T-helper 22 cell (primary cell): Measurements from ENCODE around the gene CEP295NL.
A peak's percentile ranks its signal among the peaks of the same experiment; 100 is the strongest.

ENCODE experiments used
- DNase-seq: peaks from one replicate; pipeline ENCODE4 v3.0.0-alpha.2; 2020; ENCODE audit warnings: low read depth

CEP295NL gene

GRCh38 chr17:78864117-78864516 lies 38.9 kb downstream of the CEP295NL start:
- no peak for DNase-seq

DNA sequence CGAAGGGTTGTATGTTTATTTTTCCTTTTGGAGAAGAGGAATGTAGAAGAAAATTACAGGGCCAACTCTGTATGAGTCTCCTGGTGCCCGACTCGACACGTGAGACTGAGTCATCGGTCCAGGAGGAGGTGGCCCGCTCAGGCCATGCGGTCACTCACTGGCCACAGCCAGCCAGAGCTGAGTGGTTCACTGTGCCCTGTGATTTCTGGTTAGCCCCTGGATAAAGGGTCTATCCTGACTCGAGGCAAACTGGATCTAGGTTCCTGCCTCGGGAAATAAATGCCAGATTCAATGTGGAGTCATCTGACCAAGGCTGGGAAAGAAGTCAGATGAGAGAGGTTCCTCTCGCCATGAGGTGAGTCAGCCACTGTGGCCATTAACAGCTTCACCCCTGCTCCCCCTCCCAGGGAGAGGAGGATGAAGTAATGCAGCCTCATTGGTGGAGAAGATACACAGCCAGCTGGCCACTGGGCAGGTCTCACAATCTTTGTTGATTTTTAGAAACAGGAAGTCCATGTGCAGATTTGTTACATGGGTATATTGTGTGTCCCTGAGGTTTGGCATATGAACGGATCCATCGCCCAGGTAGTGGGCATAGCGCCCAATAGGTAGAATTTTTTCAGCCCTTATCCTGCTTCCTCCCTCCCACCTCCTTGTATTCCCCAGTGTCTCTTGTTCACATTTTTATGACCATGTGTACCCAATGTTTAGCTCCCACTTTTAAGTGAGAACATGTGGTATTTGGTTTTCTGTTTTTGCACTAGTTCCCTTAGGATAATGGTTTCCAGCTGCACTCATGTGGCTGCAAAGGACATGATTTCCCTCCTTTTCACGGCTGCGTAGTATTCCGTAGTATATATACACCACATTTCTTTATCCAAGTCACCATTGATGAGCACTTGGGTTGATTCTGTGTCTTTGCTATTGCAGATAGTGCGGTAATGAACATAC lies 40.7 kb downstream of the CEP295NL start:
- no peak for DNase-seq

GRCh38 chr17:78861229-78861628 lies 41.8 kb downstream of the CEP295NL start:
- DNase-seq = no peak

GRCh38 chr17:78859051-78859450 lies 44.0 kb downstream of the CEP295NL start:
- no peak for DNase-seq

DNA sequence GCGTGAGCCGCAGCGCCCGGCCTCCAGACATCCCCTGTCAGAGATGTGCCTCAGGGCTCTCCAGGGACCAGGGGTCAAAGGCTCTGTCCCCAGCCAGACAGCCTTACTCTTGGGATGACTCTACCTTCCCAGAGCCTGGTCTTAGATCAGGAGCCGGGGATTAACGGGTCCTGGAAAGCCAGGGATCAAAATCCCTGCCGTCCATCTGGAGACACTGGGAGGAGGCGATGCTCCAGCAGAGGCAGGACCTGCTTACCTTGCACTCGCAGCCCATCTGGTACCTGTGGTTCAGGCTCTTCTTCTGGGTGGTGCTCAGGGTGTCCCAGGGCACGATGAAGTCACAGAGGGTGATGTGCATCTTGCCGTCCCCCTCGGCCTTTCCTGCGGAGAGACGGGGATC lies 45.7 kb downstream of the CEP295NL start:
- DNase-seq = no peak

GRCh38 chr17:78855561-78856165 lies 47.3 kb downstream of the CEP295NL start:
- DNase-seq = no peak

DNA sequence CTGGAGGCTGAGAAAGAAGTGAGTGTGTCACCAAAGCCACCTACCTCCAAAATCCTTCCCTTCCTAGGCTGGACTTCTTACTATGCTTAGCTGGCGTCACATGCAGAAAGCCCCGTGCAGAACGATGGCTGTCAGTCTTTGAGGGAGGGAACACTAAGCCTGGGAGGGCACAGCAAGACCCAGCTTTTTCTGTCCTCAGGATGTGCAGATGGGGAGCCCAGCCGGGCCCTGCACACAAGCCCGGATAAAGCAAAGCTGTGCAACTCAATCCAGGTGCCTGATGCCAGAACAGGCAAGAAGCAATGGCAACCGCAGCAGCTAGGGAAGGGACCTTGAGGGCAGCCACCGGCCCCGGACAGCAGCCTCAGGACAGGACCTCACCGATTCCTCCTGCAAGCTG lies 48.5 kb downstream of the CEP295NL start:
- DNase-seq = no peak

- DNase-seq = no peak
Measured at GRCh38 chr17:78853926-78854394, 49.0 kb downstream of the CEP295NL start.

DNA sequence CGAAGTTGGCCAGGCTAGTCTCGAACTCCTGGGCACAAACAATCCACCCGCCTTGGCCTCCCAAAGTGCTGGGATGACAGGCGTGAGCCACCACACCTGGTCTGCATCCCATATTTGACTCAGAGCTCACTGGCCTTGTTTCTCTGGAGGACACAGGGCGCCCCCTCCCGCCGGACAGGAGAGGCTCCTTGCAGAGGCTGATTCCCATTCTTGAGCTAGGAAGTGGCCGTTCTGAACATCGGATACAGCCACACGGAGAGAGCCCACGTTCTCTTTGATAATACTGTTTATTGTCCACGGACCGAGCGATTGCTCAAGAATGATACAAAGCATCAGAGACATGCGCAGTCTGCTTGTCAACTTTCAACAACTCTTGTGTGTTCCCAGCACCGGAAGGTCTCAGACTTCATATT lies 50.3 kb downstream of the CEP295NL start:
- DNase-seq = no peak

DNA sequence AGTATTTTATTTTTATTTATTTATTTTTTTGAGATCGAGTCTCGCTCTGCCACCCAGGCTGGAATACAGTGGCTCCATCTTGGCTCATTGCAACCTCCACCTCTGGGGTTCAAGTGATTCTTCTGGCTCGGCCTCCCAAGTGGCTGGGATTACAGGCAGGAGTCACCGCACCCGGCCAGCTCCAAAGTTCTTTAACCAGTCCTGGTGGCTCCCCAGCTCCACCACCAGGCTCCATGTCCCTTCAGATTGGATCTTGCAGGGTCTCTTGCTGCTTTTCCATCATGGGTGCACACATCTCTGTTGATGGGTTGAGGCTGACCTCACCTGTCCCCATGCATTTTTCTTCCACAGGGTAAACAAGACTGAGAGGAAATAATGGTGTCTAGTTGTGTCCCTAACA lies 54.0 kb downstream of the CEP295NL start:
- DNase-seq = no peak

DNA sequence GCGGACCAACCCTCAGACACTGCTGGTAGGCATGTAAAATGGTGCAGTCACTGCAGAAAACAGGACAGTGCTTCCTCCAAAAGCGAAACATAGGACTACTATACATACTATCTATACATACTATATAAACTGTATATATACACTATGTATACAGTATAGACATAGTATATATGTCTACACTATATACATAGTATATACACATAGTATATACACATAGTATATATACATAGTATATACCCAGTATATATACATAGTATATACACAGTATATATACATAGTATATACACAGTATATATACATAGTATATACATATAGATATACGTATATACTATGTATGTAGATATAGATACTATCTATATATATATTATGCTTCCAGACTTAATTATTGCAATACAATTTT lies 55.9 kb downstream of the CEP295NL start:
- DNase-seq = no peak

DNA sequence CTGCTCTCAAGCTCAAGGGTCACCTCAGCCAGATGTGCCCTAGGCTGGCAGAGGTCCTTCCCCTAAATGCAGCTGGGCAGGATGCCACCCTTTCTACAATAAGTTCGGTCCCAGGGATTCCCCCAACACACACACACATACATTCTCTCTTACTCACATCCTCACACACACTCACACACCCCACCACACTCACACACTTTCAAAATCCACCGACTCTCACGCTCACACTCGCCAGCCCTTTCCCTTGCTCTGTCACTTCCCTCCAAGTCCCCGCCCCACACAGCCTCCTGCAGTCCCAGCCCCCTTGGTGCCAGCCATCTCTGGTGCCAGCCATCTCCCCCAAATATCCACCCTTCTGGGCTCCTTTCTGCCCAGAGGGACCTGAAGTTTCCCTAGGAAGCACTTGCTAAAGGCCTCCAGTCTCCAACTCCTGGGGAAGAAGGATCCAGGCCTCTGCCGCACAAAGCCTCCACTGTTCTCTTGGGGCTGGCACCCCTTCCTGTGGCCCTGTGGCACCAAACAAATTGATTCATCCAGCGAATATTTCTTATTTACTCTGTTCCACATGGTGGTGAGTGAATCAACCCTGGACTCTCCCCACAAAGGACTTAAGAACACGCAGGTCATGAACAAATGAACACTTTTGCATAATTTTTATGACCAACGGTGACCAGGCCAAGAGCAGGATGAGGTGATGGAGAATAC lies 58.5 kb downstream of the CEP295NL start:
- DNase-seq = no peak

DNA sequence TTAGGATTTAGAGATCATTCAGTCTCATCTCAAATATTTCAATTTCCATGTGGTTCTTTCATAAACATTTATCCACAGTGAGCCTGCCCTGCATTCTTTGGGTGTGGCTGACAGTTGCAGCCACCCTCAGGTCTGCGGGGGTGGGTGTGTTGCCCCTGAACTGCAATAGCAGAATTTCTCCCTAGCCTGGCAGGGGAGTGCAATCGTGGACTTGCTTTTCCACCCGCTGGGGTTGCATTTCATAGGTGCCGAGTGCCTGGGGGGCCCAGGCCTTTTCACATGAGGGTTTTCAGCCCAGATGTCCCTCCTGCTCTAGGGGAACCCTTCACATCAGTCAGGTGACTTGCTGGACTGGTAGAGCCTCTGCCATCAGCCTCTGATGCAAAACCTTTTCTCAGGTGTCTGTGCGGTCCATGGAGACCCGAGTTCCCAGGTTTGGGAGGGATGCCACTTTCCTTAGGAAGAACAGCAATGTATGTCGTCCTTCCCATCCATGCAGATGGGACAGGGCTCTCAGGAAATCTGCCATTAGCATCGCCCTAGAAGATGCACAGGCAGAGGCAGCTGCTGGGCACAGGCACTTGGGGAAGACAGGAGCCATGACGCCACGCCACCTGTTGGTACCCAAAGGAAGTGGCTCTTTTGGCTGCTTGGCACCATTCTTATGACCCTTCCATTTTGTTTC lies 60.0 kb downstream of the CEP295NL start:
- no peak for DNase-seq

- DNase-seq = peak; percentile 99
Measured at GRCh38 chr17:78840780-78841611, 62.0 kb downstream of the CEP295NL start, which contains the start of gene USP36. TSS of gene USP36 (minus strand) at chr17:78840814. CDS start at chr17:78836363, 4,451 bp downstream.
